Fibroblast of lung (primary cell): ENCODE data around the gene PIGN. TPM values are rescaled to one million over a fixed set of nuclear protein-coding genes. Genes with fewer than 3 reads are reported as not detected.

Experiments used
- DNase-seq, 2 donors: peaks; one replicate each; pipeline versions ENCODE4 v3.0.0 to v3.0.0-alpha.2; 2010; ENCODE audit warnings: low read depth in 2 of 2
- H2AFZ ChIP-seq: 2 replicates; pipeline ENCODE4 v1.5.1; 2012; ENCODE audit warnings: low read length, control low read depth, inconsistent platforms
- H3K27ac ChIP-seq: 2 replicates; pipeline ENCODE4 v1.5.1; 2011; ENCODE audit warnings: low read length, control low read depth; ENCODE audit not compliant: insufficient read depth
- H3K27me3 ChIP-seq: 2 replicates; pipeline ENCODE4 v1.5.1; 2011; ENCODE audit warnings: mild to moderate bottlenecking, low read length; ENCODE audit not compliant: control insufficient read depth, insufficient read depth
- H3K36me3 ChIP-seq: 2 replicates; pipeline ENCODE4 v1.5.1; 2011; ENCODE audit warnings: low read length; ENCODE audit not compliant: control insufficient read depth, insufficient read depth
- H3K4me1 ChIP-seq: 2 replicates; pipeline ENCODE4 v1.5.1; 2011; ENCODE audit warnings: low read length; ENCODE audit not compliant: control insufficient read depth, insufficient read depth; ENCODE audit errors: extremely low read depth
- H3K4me2 ChIP-seq: 2 replicates; pipeline ENCODE4 v1.5.1; 2011; ENCODE audit warnings: low read length, control low read depth; ENCODE audit not compliant: insufficient read depth; ENCODE audit errors: extremely low read depth
- H3K4me3 ChIP-seq, 4 experiments: fragments of 200-600 bp in 1 of 4; sonication (generic) in 1 of 4; replicated peaks in 1 of 4; 2 replicates each; pipeline ENCODE4 v1.5.1; 2011 to 2016; ENCODE audit warnings: low read length in 4 of 4, low read depth in 3 of 4, mild to moderate bottlenecking in 3 of 4, control low read depth in 2 of 4, inconsistent platforms in 1 of 4, mixed read lengths in 1 of 4; ENCODE audit not compliant: insufficient read depth in 1 of 4; ENCODE audit errors: control extremely low read depth in 1 of 4
- H3K79me2 ChIP-seq: 2 replicates; pipeline ENCODE4 v1.5.1; 2012; ENCODE audit warnings: mild to moderate bottlenecking, low read length, inconsistent platforms; ENCODE audit not compliant: control insufficient read depth, insufficient read depth
- H3K9ac ChIP-seq: 2 replicates; pipeline ENCODE4 v1.5.1; 2011; ENCODE audit warnings: mild to moderate bottlenecking, low read length, control low read depth; ENCODE audit not compliant: insufficient read depth
- H3K9me3 ChIP-seq: 2 replicates; pipeline ENCODE4 v1.5.1; 2012; ENCODE audit warnings: low read depth, low read length; ENCODE audit not compliant: control insufficient read depth, insufficient read depth
- H4K20me1 ChIP-seq: 2 replicates; pipeline ENCODE4 v1.5.1; 2011; ENCODE audit warnings: low read length; ENCODE audit not compliant: control insufficient read depth, insufficient read depth; ENCODE audit errors: extremely low read depth
- EZH2 ChIP-seq: IDR thresholded peaks from 2 replicates; pipeline ENCODE4 v1.5.1; 2012; ENCODE audit warnings: low read length, control low read depth, mild to moderate bottlenecking; ENCODE audit errors: missing control alignments
- polyA plus RNA-seq, 2 donors: library from polyadenylated mRNA; depleted of rRNA in 1 of 2; stranded (reverse) in 1 of 2; unstranded in 1 of 2; fragments of >200 nt; gene quantifications; 2 replicates each; pipeline ENCODE4 v1.2.1, GENCODE V29; 2011 to 2012; ENCODE audit warnings: missing spikeins in 1 of 2
- total RNA-seq: library from RNA; depleted of rRNA; stranded (reverse); fragments of >200 nt; gene quantifications from 2 replicates; pipeline ENCODE4 v1.2.1, GENCODE V29; 2014
- TF ChIP-seq, protein P1 (sequence below), 2 donors: IDR thresholded peaks in 1 of 2; conservative IDR thresholded peaks in 1 of 2; 1 replicate in 1 of 2; 2 replicates in 1 of 2; pipeline ENCODE4 v1.5.1; 2011 to 2012; ENCODE audit warnings: low read length in 2 of 2, control low read depth in 1 of 2, inconsistent platforms in 1 of 2, low read depth in 1 of 2, mild to moderate bottlenecking in 1 of 2

The PIGN gene
- total and polyA plus RNA-seq, 2 donors (not counting 1 experiment from before 2014, with no cell fraction given) = 31.7 to 39.8 TPM

- Histone ChIP-seq H2AFZ (no peak overlapping the region), H3K4me3 (no peak overlapping the region), H3K27ac (no peak overlapping the region), H3K4me2 (no peak overlapping the region), H3K79me2 (peaks cover 1% of the 10 kb centered on the region), H3K4me1 (no peaks in the 10 kb centered on the region), H3K27me3 (no peaks in the 10 kb centered on the region), H3K9ac (no peak overlapping the region), H4K20me1 (no peaks in the 10 kb centered on the region), H3K36me3 (no peaks in the 10 kb centered on the region), H3K9me3 (no peaks in the 10 kb centered on the region)
- TF ChIP-seq EZH2 = no peak
- TF ChIP-seq, protein P1, sequence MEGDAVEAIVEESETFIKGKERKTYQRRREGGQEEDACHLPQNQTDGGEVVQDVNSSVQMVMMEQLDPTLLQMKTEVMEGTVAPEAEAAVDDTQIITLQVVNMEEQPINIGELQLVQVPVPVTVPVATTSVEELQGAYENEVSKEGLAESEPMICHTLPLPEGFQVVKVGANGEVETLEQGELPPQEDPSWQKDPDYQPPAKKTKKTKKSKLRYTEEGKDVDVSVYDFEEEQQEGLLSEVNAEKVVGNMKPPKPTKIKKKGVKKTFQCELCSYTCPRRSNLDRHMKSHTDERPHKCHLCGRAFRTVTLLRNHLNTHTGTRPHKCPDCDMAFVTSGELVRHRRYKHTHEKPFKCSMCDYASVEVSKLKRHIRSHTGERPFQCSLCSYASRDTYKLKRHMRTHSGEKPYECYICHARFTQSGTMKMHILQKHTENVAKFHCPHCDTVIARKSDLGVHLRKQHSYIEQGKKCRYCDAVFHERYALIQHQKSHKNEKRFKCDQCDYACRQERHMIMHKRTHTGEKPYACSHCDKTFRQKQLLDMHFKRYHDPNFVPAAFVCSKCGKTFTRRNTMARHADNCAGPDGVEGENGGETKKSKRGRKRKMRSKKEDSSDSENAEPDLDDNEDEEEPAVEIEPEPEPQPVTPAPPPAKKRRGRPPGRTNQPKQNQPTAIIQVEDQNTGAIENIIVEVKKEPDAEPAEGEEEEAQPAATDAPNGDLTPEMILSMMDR (conservative IDR thresholded peaks at IDR 0.05 in 1 of 2, IDR thresholded peaks at IDR 0.05 in 1 of 2; ENCODE audit: low read depth in 1 of 2, low read length in 2 of 2) = no peak
- DNase-seq = no peak
Measured at GRCh38 chr18:62182220-62182619, 4.6 kb downstream of the PIGN start.

DNA sequence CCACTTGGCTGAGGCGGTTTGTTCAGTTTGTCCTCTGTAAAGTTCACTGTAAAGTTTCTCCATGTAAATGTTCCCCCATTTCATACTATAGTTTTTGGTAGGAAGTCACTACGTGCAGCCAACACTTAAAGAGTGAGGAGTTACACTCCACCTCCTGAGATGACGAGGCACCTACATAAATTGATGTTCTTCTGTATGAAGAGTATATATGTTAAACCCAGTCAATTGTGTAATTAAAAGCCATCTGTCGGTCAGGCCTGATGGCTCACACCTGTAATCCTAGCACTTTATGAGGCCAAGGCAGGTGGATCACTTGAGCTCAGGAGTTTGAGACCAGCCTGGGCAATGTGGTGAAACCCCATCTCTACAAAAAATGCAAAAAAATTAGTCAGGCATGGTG is 7.6 kb downstream of the PIGN start:
- H3K4me3 ChIP-seq = no peak overlapping the region
- no peaks in the 10 kb centered on the region for H3K36me3 ChIP-seq
- no peaks in the 10 kb centered on the region for H3K4me1 ChIP-seq
- H3K27ac ChIP-seq = no peak overlapping the region
- TF ChIP-seq, protein P1 (conservative IDR thresholded peaks at IDR 0.05 in 1 of 2, IDR thresholded peaks at IDR 0.05 in 1 of 2; ENCODE audit: low read depth in 1 of 2, low read length in 2 of 2) = no peak
- no peak for TF ChIP-seq EZH2
- DNase-seq = no peak
- no peak overlapping the region for H2AFZ ChIP-seq
- H3K9me3 ChIP-seq = no peaks in the 10 kb centered on the region
- no peak overlapping the region for H3K9ac ChIP-seq
- H3K79me2 ChIP-seq = no peaks in the 10 kb centered on the region
- no peaks in the 10 kb centered on the region for H4K20me1 ChIP-seq
- no peak overlapping the region for H3K4me2 ChIP-seq
- no peaks in the 10 kb centered on the region for H3K27me3 ChIP-seq

- Histone ChIP-seq H3K36me3 (no peaks in the 10 kb centered on the region), H2AFZ (no peak overlapping the region), H3K4me3 (no peak overlapping the region), H3K79me2 (no peaks in the 10 kb centered on the region), H3K27ac (no peak overlapping the region), H3K4me1 (no peaks in the 10 kb centered on the region), H3K4me2 (no peak overlapping the region), H4K20me1 (no peaks in the 10 kb centered on the region), H3K27me3 (no peaks in the 10 kb centered on the region), H3K9ac (no peak overlapping the region), H3K9me3 (no peaks in the 10 kb centered on the region)
- TF ChIP-seq, protein P1 (conservative IDR thresholded peaks at IDR 0.05 in 1 of 2, IDR thresholded peaks at IDR 0.05 in 1 of 2; ENCODE audit: low read depth in 1 of 2, low read length in 2 of 2) = no peak
- no peak for TF ChIP-seq EZH2
- no peak for DNase-seq
Measured at GRCh38 chr18:62177271-62177670, 9.6 kb downstream of the PIGN start.
